HCT116 (cell line): Measurements from ENCODE around the gene HERC6. TPM values are rescaled to one million over a fixed set of nuclear protein-coding genes. Genes with fewer than 3 reads are reported as not detected.

Experiments
- ATAC-seq: fragments of 200-7000 bp; cut with Tn5 transposase; 2 replicates; pipeline ENCODE4 v1.9.1; 2020; ENCODE audit warnings: mild to moderate bottlenecking, moderate library complexity
- BruUV-seq: library from RNA; stranded (reverse); fragments of 400-500 nt; replicated peaks from 2 replicates; lab custom pipeline; 2021; lab: Mats Ljungman, UMichigan
- CTCF ChIA-PET: fragments of 300-600 bp; sonication (Branson Sonifier 250); formaldehyde crosslinking; loops from one replicate; lab custom pipeline; 2021; ENCODE audit warnings: antibody characterized with exemption; lab: Charles Lee
- POLR2A ChIA-PET: fragments of 300-600, 350-600 bp; sonication (Branson Sonifier 250); formaldehyde crosslinking; loops from one replicate; lab custom pipeline; 2021; ENCODE audit warnings: antibody characterized with exemption; lab: Charles Lee
- RAD21 ChIA-PET, 2 experiments: fragments of 300-600 bp; sonication (Branson Sonifier 250); formaldehyde crosslinking; loops; one replicate each; lab custom pipeline; 2023; ENCODE audit warnings: low total read pairs in 2 of 2; ENCODE audit not compliant: uncharacterized antibody in 2 of 2, unreplicated experiment in 2 of 2, low non-redundant PET in 1 of 2; lab: Charles Lee
- DNase-seq: peaks from one replicate; pipeline ENCODE4 v3.0.0-alpha.2; 2010; ENCODE audit warnings: low read depth, low spot score
- H2AFZ ChIP-seq: fragments of 200-600 bp; shearing (Covaris generic), sonication (generic); 2 replicates; pipeline ENCODE4 v1.6.1; 2017; ENCODE audit warnings: low read depth, mixed run types, mixed read lengths, antibody characterized with exemption, low read length; ENCODE audit not compliant: poor library complexity, severe bottlenecking
- H3K27ac ChIP-seq: 2 replicates; pipeline ENCODE4 v1.5.1; 2012; ENCODE audit warnings: low read depth, low read length
- H3K27me3 ChIP-seq: fragments of 200-600 bp; sonication (generic); 2 replicates; pipeline ENCODE4 v1.6.1; 2016; ENCODE audit warnings: mixed run types, low read length, mixed read lengths; ENCODE audit not compliant: insufficient read depth
- H3K36me3 ChIP-seq, 2 experiments: fragments of 200-500 bp in 1 of 2; fragments of 200-600 bp in 1 of 2; sonication (Bioruptor generic) in 1 of 2; sonication (generic) in 1 of 2; 2 replicates each; pipeline versions ENCODE4 v1.5.1 to v1.6.1; 2014 to 2016; ENCODE audit warnings: low read length in 2 of 2, inconsistent platforms in 1 of 2, mixed read lengths in 1 of 2, mixed run types in 1 of 2; ENCODE audit not compliant: insufficient read depth in 2 of 2, control insufficient read depth in 1 of 2
- H3K4me1 ChIP-seq, 2 experiments: fragments of 200-600 bp in 1 of 2; sonication (generic) in 1 of 2; 2 replicates each; pipeline versions ENCODE4 v1.5.1 to v1.6.1; 2012 to 2017; ENCODE audit warnings: low read length in 2 of 2, inconsistent platforms in 1 of 2, mild to moderate bottlenecking in 1 of 2, mixed read lengths in 1 of 2, mixed run types in 1 of 2, moderate library complexity in 1 of 2; ENCODE audit not compliant: insufficient read depth in 2 of 2, control insufficient read depth in 1 of 2
- H3K4me2 ChIP-seq: fragments of 200-600 bp; sonication (generic); 2 replicates; pipeline ENCODE4 v1.6.1; 2017; ENCODE audit warnings: mixed run types, low read length, mixed read lengths
- H3K4me3 ChIP-seq, 2 experiments: fragments of 200-600 bp in 1 of 2; sonication (generic) in 1 of 2; replicated peaks in 1 of 2; 2 replicates each; pipeline ENCODE4 v1.5.1; 2011 to 2016; ENCODE audit warnings: low read length in 2 of 2, control low read depth in 1 of 2, low read depth in 1 of 2, mild to moderate bottlenecking in 1 of 2, mixed read lengths in 1 of 2, mixed run types in 1 of 2
- H3K79me2 ChIP-seq: fragments of 200-600 bp; sonication (generic); 2 replicates; pipeline ENCODE4 v1.6.1; 2017; ENCODE audit warnings: mild to moderate bottlenecking, mixed run types, low read length, moderate library complexity, mixed read lengths; ENCODE audit not compliant: insufficient read depth
- H3K9ac ChIP-seq: fragments of 200-600 bp; sonication (generic); 2 replicates; pipeline ENCODE4 v1.6.1; 2016; ENCODE audit warnings: low read length, mixed read lengths
- H3K9me2 ChIP-seq: fragments of 200-600 bp; sonication (generic), shearing (Covaris generic); 2 replicates; pipeline ENCODE4 v1.6.1; 2017; ENCODE audit warnings: mixed run types, mild to moderate bottlenecking, moderate library complexity; ENCODE audit not compliant: insufficient read depth
- H3K9me3 ChIP-seq, 2 experiments: fragments of 200-500 bp in 1 of 2; fragments of 200-600 bp in 1 of 2; sonication (Bioruptor generic) in 1 of 2; sonication (generic) in 1 of 2; 2 replicates each; pipeline ENCODE4 v1.6.1; 2014 to 2017; ENCODE audit warnings: low read length in 2 of 2, mixed read lengths in 2 of 2, inconsistent platforms in 1 of 2, low read depth in 1 of 2, mild to moderate bottlenecking in 1 of 2, mixed run types in 1 of 2, moderate library complexity in 1 of 2; ENCODE audit not compliant: control insufficient read depth in 1 of 2, insufficient read depth in 1 of 2
- H4K20me1 ChIP-seq: fragments of 200-600 bp; sonication (generic), shearing (Covaris generic); 2 replicates; pipeline ENCODE4 v1.6.1; 2017; ENCODE audit warnings: mixed run types, mild to moderate bottlenecking, moderate library complexity; ENCODE audit not compliant: insufficient read depth
- CTCF ChIP-seq, 3 experiments: fragments of 200-600 bp in 1 of 3; sonication (generic) in 1 of 3; IDR thresholded peaks in 2 of 3; conservative IDR thresholded peaks in 1 of 3; 2 replicates each; pipeline ENCODE4 v1.5.1; 2012 to 2017; ENCODE audit warnings: low read depth in 2 of 3, low read length in 2 of 3, antibody characterized with exemption in 1 of 3, borderline replicate concordance in 1 of 3, control low read depth in 1 of 3, mild to moderate bottlenecking in 1 of 3, mixed read lengths in 1 of 3, mixed run types in 1 of 3, moderate library complexity in 1 of 3; ENCODE audit not compliant: insufficient read depth in 1 of 3
- EGR1 ChIP-seq: IDR thresholded peaks from 2 replicates; pipeline ENCODE4 v1.6.1; 2012; ENCODE audit warnings: low read depth
- EZH2 ChIP-seq: fragments of 200-600 bp; sonication (generic); IDR thresholded peaks from 2 replicates; pipeline ENCODE4 v1.6.1; 2017; ENCODE audit warnings: antibody characterized with exemption, mixed run types
- EZH2phosphoT487 ChIP-seq: fragments of 200-600 bp; IDR thresholded peaks from 2 replicates; pipeline ENCODE4 v1.6.1; 2018; ENCODE audit warnings: antibody characterized with exemption, borderline replicate concordance
- POLR2AphosphoS5 ChIP-seq: IDR thresholded peaks from 2 replicates; pipeline ENCODE4 v1.6.1; 2011; ENCODE audit warnings: mild to moderate bottlenecking, low read depth, low read length, moderate library complexity
- RAD21 ChIP-seq: IDR thresholded peaks from 2 replicates; pipeline ENCODE4 v1.6.1; 2012; ENCODE audit warnings: low read depth, mild to moderate bottlenecking
- SIN3A ChIP-seq: IDR thresholded peaks from 2 replicates; pipeline ENCODE4 v1.6.1; 2012; ENCODE audit warnings: low read depth
- SP1 ChIP-seq: IDR thresholded peaks from 2 replicates; pipeline ENCODE4 v1.6.1; 2012; ENCODE audit warnings: low read depth
- ZNF274 ChIP-seq: fragments of 200-500 bp; sonication (Bioruptor generic); IDR thresholded peaks from 2 replicates; pipeline ENCODE4 v1.6.1; 2014; ENCODE audit warnings: mild to moderate bottlenecking, low read depth, low read length, inconsistent platforms
- intact Hi-C: fragments of 100-400 bp; cut with micrococcal nuclease; formaldehyde crosslinking; loops from 2 replicates; pipeline ENCODE4 v1.10.0; 2022
- total RNA-seq: library from RNA; stranded (reverse); gene quantifications from one replicate; pipeline ENCODE4 v1.2.1, GENCODE V29; 2021; ENCODE audit not compliant: unreplicated experiment
- TF ChIP-seq, protein P1 (sequence below): IDR thresholded peaks from 2 replicates; pipeline ENCODE4 v1.6.1; 2012
- TF ChIP-seq, protein P2 (sequence below): IDR thresholded peaks from 2 replicates; pipeline ENCODE4 v1.6.1; 2012

The HERC6 gene
- total RNA-seq, 1 experiment from 2014 or later: 4.9 TPM

DNA sequence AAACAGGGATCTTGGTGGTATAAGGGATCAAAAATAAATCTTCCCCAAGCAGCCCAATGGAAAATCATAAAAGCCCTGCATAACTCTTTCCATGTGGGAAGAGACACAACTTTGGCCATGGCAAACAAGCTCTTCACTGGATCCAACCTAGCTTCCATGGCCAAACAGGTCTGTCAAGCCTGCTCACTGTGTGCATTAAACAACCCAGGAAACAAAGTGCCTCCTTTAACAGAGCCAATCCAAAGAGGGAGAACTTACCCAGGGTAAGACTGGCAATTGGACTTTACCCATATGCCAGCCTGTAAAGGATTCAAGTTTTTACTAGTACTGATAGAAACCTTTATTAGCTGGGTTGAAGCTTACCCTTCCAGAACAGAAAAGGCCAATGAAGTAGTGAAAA, 70.6 kb downstream of the HERC6 start:
- intact Hi-C loops: no loop called here
- RAD21 ChIA-PET: no interaction called here
- no TSS peak for BruUV-seq

More for the DNA sequence above, 70.6 kb downstream of the HERC6 start:
- Histone ChIP-seq H2AFZ (no peak overlapping the region), H3K4me1 (no peaks in the 10 kb centered on the region), H3K27ac (no peak overlapping the region), H3K27me3 (no peaks in the 10 kb centered on the region), H3K9me2 (no peaks in the 10 kb centered on the region), H4K20me1 (no peaks in the 10 kb centered on the region), H3K4me3 (no peak overlapping the region), H3K79me2 (no peaks in the 10 kb centered on the region), H3K9me3 (no peaks in the 10 kb centered on the region), H3K9ac (no peak overlapping the region), H3K36me3 (no peaks in the 10 kb centered on the region), H3K4me2 (no peak overlapping the region)
- DNase-seq (no peak), ATAC-seq (no peak)
- ChIA-PET POLR2A (no interaction called here), CTCF (no interaction called here)
- TF ChIP-seq EZH2 (no peak), SP1 (no peak), CTCF (IDR thresholded peaks at IDR 0.05 in 2 of 3, conservative IDR thresholded peaks at IDR 0.05 in 1 of 3; ENCODE audit: borderline replicate concordance in 1 of 3, insufficient read depth in 1 of 3, low read depth in 2 of 3, low read length in 2 of 3) (no peak), ZNF274 (no peak), RAD21 (no peak), EGR1 (no peak), EZH2phosphoT487 (no peak), SIN3A (no peak), POLR2AphosphoS5 (no peak)
- TF ChIP-seq, protein P1, sequence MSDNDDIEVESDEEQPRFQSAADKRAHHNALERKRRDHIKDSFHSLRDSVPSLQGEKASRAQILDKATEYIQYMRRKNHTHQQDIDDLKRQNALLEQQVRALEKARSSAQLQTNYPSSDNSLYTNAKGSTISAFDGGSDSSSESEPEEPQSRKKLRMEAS: no peak
- TF ChIP-seq, protein P2, sequence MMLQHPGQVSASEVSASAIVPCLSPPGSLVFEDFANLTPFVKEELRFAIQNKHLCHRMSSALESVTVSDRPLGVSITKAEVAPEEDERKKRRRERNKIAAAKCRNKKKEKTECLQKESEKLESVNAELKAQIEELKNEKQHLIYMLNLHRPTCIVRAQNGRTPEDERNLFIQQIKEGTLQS: no peak
